GM23248 (cell line): ENCODE measurements around the gene YY2. TPM values are rescaled to one million over a fixed set of nuclear protein-coding genes. Genes with fewer than 3 reads are reported as not detected.
A peak's percentile ranks its signal among the peaks of the same experiment; 100 is the strongest.

Source experiments
- DNase-seq: peaks from one replicate; pipeline ENCODE4 v3.0.0-alpha.2; 2015
- H2AFZ ChIP-seq: fragments of 200-600 bp; sonication (generic); 2 replicates; pipeline ENCODE4 v1.6.1; 2016; ENCODE audit warnings: antibody characterized with exemption
- H3F3A ChIP-seq: fragments of 200-600 bp; sonication (generic); 2 replicates; pipeline ENCODE4 v1.6.1; 2016; ENCODE audit warnings: mild to moderate bottlenecking, antibody characterized with exemption, mixed run types; ENCODE audit not compliant: insufficient read depth
- H3K27ac ChIP-seq: fragments of 200-600 bp; sonication (generic); 2 replicates; pipeline ENCODE4 v1.5.1; 2016; ENCODE audit warnings: mild to moderate bottlenecking
- H3K27me3 ChIP-seq: fragments of 200-600 bp; sonication (generic); replicated peaks from 2 replicates; pipeline ENCODE4 v1.6.1; 2016; ENCODE audit warnings: mild to moderate bottlenecking; ENCODE audit not compliant: insufficient read depth
- H3K36me3 ChIP-seq: fragments of 200-600 bp; sonication (generic); 2 replicates; pipeline ENCODE4 v1.6.1; 2016; ENCODE audit warnings: low read depth, mild to moderate bottlenecking
- H3K4me1 ChIP-seq: fragments of 200-600 bp; sonication (generic); 2 replicates; pipeline ENCODE4 v1.6.1; 2016; ENCODE audit warnings: mild to moderate bottlenecking; ENCODE audit not compliant: insufficient read depth
- H3K4me2 ChIP-seq: fragments of 200-600 bp; sonication (generic); one replicate; pipeline ENCODE4 v1.6.1; 2016; ENCODE audit warnings: mild to moderate bottlenecking; ENCODE audit not compliant: unreplicated experiment
- H3K4me3 ChIP-seq: fragments of 200-600 bp; sonication (generic); 2 replicates; pipeline ENCODE4 v1.5.1; 2016; ENCODE audit warnings: mild to moderate bottlenecking
- H3K79me2 ChIP-seq: fragments of 200-600 bp; sonication (generic); 2 replicates; pipeline ENCODE4 v1.6.1; 2016; ENCODE audit warnings: mild to moderate bottlenecking; ENCODE audit not compliant: insufficient read depth
- H3K9ac ChIP-seq: fragments of 200-600 bp; sonication (generic); 2 replicates; pipeline ENCODE4 v1.6.1; 2016; ENCODE audit warnings: mild to moderate bottlenecking
- H3K9me2 ChIP-seq: fragments of 200-600 bp; sonication (generic); 2 replicates; pipeline ENCODE4 v1.6.1; 2016; ENCODE audit warnings: mixed run types, mild to moderate bottlenecking, moderate library complexity; ENCODE audit not compliant: insufficient read depth
- H3K9me3 ChIP-seq: fragments of 200-600 bp; sonication (generic); one replicate; pipeline ENCODE4 v1.6.1; 2017; ENCODE audit warnings: low read depth
- H4K20me1 ChIP-seq: fragments of 200-600 bp; sonication (generic); 2 replicates; pipeline ENCODE4 v1.6.0; 2016; ENCODE audit not compliant: insufficient read depth
- EZH2 ChIP-seq: fragments of 200-600 bp; sonication (generic); IDR thresholded peaks from 2 replicates; pipeline ENCODE4 v1.6.1; 2018; ENCODE audit warnings: antibody characterized with exemption, mild to moderate bottlenecking; ENCODE audit not compliant: insufficient read depth, poor library complexity, severe bottlenecking
- EZH2phosphoT487 ChIP-seq: fragments of 200-600 bp; sonication (generic); IDR thresholded peaks from 2 replicates; pipeline ENCODE4 v1.6.1; 2018; ENCODE audit warnings: antibody characterized with exemption, moderate library complexity, mild to moderate bottlenecking, low read depth; ENCODE audit not compliant: insufficient read depth
- WGBS, 2 experiments: methylation state at CpG; one replicate each; pipeline ENCODE4 v1.1.6; 2015 to 2017; ENCODE audit warnings: low lambda C conversion rate in 2 of 2, low coverage in 1 of 2; ENCODE audit errors: missing lambda C conversion rate in 2 of 2; 5-methylcytosine and 5-hydroxymethylcytosine counted together
- in situ Hi-C: fragments of 300-500 bp; cut with MboI; formaldehyde crosslinking; loops from 2 replicates; pipeline ENCODE4 v1.15.0; 2020
- polyA plus RNA-seq: library from polyadenylated mRNA; unstranded; fragments of >200 nt; fragmentation: Nextera tagmentation; extraction: Ambion mirVana; gene quantifications from 2 replicates; pipeline ENCODE4 v1.2.1, GENCODE V29; 2016
- total RNA-seq: library from RNA; depleted of rRNA; stranded (reverse); fragments of >200 nt; shearing (Covaris generic); gene quantifications from 2 replicates; pipeline ENCODE4 v1.2.3, GENCODE V29; 2014

The YY2 gene
- total and polyA plus RNA-seq, 2 experiments from 2014 or later = 1.4 to 1.9 TPM

- no peak for DNase-seq
- Histone ChIP-seq H3K27ac (no peak overlapping the region), H2AFZ (no peak overlapping the region), H3K36me3 (no peaks in the 10 kb centered on the region), H3K79me2 (peaks cover 19% of the 10 kb centered on the region), H3K9ac (no peak overlapping the region), H3F3A (no peaks in the 10 kb centered on the region), H3K4me1 (peaks cover 4% of the 10 kb centered on the region; the same call in 1 of the 2 replicates), H3K27me3 (no peaks in the 10 kb centered on the region), H3K4me2 (no peak overlapping the region), H4K20me1 (no peaks in the 10 kb centered on the region), H3K9me2 (no peaks in the 10 kb centered on the region), H3K9me3 (no peaks in the 10 kb centered on the region), H3K4me3 (no peak overlapping the region)
- WGBS, 2 experiments = 48 to 52% methylated on average over 2 of the region's 2 CpGs
- TF ChIP-seq EZH2phosphoT487 = no peak
- TF ChIP-seq EZH2 = no peak
- in situ Hi-C loops = no loop called here
Observed at GRCh38 chrX:21837056-21837455, 18.7 kb upstream of the YY2 start.

DNA sequence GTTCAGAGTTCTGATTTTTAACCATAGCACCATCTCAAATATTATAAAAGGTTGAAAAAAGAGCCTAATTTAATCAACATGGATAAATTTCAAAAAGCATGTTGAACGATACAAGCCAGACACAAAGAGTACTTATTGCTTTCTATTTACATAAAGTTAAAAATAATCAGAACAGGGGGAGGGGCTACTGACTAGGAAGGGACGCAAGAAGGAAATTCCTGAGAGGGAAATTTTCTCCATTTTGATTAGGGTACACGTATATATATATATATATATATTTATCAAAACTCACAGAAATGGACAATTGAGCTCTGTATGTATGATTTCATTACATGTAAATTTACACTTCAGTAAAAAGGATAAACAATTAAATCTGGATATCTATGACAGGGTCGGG lies 16.9 kb upstream of the YY2 start:
- Histone ChIP-seq H3K9ac (peak overlapping the region; percentile 97), H2AFZ (peak overlapping the region; percentile 95), H3K4me1 (peaks cover 4% of the 10 kb centered on the region; the same call in 1 of the 2 replicates), H3K36me3 (no peaks in the 10 kb centered on the region), H4K20me1 (no peaks in the 10 kb centered on the region), H3K79me2 (peaks cover 24% of the 10 kb centered on the region), H3K27ac (peak overlapping the region; percentile 77), H3K27me3 (no peaks in the 10 kb centered on the region), H3F3A (no peaks in the 10 kb centered on the region), H3K9me3 (no peaks in the 10 kb centered on the region), H3K4me2 (peak overlapping the region; percentile 78), H3K4me3 (peak overlapping the region; percentile 86), H3K9me2 (no peaks in the 10 kb centered on the region)
- 1 to 2% methylated on average over 4 of the region's 4 CpGs for WGBS, 2 experiments
- TF ChIP-seq EZH2 (no peak), EZH2phosphoT487 (no peak)
- DNase-seq = peak; percentile 55
- in situ Hi-C loops = no loop called here

DNA sequence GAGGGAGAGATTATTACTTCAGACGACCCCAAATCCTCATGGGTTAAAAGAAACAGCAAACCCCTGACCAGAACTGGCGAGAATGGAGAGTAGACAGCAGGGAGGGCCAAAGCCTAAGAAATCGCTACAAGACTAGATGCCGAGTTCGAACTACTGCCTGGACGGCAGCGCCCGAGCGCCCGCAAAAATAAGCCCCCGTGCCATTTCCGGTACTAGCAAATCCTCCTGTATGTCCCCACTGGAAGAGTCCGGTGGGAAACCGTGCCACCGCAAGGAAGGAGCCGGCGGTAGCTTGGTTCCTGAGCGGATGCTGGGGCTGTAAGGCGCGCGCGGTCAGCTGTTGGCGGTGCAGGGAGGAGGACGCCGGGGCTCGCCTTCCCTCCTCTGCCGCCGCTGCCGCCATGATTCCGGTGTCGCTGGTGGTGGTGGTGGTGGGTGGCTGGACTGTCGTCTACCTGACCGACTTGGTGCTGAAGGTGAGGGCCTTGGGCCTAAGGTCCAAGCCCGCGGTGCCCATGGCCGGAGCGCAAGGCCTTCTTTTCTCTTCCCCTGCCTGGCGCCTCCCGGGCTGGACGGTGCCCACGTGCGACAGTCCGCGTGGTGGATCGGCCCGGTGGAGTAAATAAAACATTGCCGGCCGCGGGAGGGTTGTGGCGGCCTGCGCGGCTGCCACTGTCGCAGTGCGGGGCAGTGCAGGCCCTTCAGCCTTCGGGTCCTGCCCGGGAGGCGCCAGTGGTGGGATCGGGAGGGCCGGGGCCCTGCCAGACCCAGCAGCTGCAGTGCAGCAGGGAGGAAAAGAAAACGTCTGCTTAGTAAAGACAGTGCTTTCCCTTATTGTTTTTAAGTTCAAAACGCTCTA lies 16.2 kb upstream of the YY2 start, which contains the start of gene MBTPS2:
TSS of gene MBTPS2 (plus strand) at position 284 of the 859 bp plus-strand sequence. CDS start at position 402, 118 bp downstream.
- Histone ChIP-seq H3K4me2 (peak within 1 kb of the TSS; percentile 78), H3K9me2 (no peaks in the 10 kb centered on the region), H3K79me2 (peaks cover 24% of the 10 kb centered on the region), H3K9me3 (no peaks in the 10 kb centered on the region), H3K36me3 (0 out of 2 replicates have a peak, but pooled peaks cover 2% of the 10 kb centered on the region), H3K27me3 (no peaks in the 10 kb centered on the region), H3K27ac (peak within 1 kb of the TSS; percentile 77), H3K4me3 (peak within 1 kb of the TSS; percentile 86), H2AFZ (peak within 1 kb of the TSS; percentile 95), H3K9ac (peak within 1 kb of the TSS; percentile 97), H3F3A (no peaks in the 10 kb centered on the region), H3K4me1 (peaks cover 4% of the 10 kb centered on the region; the same call in 1 of the 2 replicates), H4K20me1 (no peaks in the 10 kb centered on the region)
- DNase-seq = peak; percentile 82
- no peak for TF ChIP-seq EZH2
- in situ Hi-C loops = no loop called here
- WGBS, 2 experiments = 0 to 1% methylated on average over 23 to 34 of the region's 61 CpGs

DNA sequence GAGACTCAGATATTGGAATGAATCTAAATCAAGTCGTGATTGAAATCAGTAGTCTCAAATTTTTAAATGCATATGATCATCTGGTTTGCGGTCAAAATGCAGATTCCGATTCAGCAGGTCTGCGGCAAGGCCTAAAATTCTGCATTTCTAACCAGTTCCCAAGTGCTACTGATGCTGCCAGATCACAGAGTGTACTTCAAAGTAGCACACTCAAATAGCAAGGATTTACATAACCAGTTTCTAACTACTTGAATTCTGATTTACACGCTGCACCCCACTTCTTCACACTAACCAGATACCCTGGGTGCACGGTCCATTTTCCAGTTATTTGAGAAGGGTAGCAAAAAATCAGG lies 15.6 kb upstream of the YY2 start:
- Histone ChIP-seq H4K20me1 (no peaks in the 10 kb centered on the region), H3K9me3 (no peaks in the 10 kb centered on the region), H3K36me3 (0 out of 2 replicates have a peak, but pooled peaks cover 2% of the 10 kb centered on the region), H3K4me1 (peaks cover 4% of the 10 kb centered on the region; the same call in 1 of the 2 replicates), H3K79me2 (peaks cover 24% of the 10 kb centered on the region), H2AFZ (peak overlapping the region; percentile 62), H3K4me3 (peak overlapping the region; percentile 86), H3F3A (no peaks in the 10 kb centered on the region), H3K27me3 (no peaks in the 10 kb centered on the region), H3K27ac (peak overlapping the region; percentile 77), H3K9ac (peak overlapping the region; percentile 97), H3K9me2 (no peaks in the 10 kb centered on the region), H3K4me2 (peak overlapping the region; percentile 70)
- DNase-seq = peak; percentile 26
- in situ Hi-C loops = no loop called here
- WGBS, 2 experiments = 1 to 3% methylated on average over 6 of the region's 6 CpGs
- TF ChIP-seq EZH2phosphoT487 (no peak), EZH2 (no peak)
